Activated CD8-positive, alpha-beta memory T cell treated with anti-CD3 and anti-CD28 coated beads for 36 hours (primary cell): ENCODE measurements around the gene SRP54. TPM values are rescaled to one million over a fixed set of nuclear protein-coding genes. Genes with fewer than 3 reads are reported as not detected.
"Not testable (repeated sequence)": the region's sequence is repeated elsewhere in the genome, so short reads cannot be mapped to it uniquely, and the experiment has no call there.

Experiments
- CTCF ChIA-PET: fragments of 350-600 bp; sonication (Branson Sonifier 250); formaldehyde crosslinking; loops from one replicate; lab custom pipeline; 2021; ENCODE audit warnings: antibody characterized with exemption; lab: Charles Lee
- POLR2A ChIA-PET: fragments of 350-600 bp; sonication (Branson Sonifier 250); formaldehyde crosslinking; loops from one replicate; lab custom pipeline; 2021; ENCODE audit warnings: antibody characterized with exemption; lab: Charles Lee
- total RNA-seq, 2 experiments: library from RNA; stranded (reverse); gene quantifications; one replicate each; pipeline ENCODE4 v1.2.3, GENCODE V29; 2021

Gene SRP54
- total RNA-seq, 2 experiments from 2014 or later: 72.4 to 74.1 TPM

DNA sequence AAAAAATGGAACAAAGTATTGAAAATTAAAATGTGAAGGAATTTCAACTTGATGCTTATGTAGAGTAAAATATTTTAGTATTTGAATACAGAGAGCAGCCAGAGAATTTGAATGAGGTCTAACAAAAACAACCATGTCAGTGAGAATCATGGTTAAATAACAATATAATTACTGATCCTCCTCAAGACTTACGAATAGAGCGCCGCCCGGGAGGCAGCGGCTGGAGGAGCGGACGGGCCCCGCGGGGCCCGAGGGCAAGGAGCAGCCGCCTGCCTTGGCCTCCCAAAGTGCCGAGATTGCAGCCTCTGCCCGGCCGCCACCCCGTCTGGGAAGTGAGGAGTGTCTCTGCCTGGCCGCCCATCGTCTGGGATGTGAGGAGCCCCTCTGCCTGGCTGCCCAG is 55.5 kb downstream of the SRP54 start:
- POLR2A ChIA-PET, CTCF ChIA-PET: not testable (repeated sequence)

- ChIA-PET CTCF (interaction anchor here (0.6 kb wide), 1 partner anchor 436 kb away, joined by 3 read pairs; no protein-coding TSS in a partner anchor), POLR2A (no interaction called here)
Observed at GRCh38 chr14:35042632-35043031, 59.8 kb downstream of the SRP54 start.

GRCh38 chr14:35043046-35043445 is 60.3 kb downstream of the SRP54 start:
- POLR2A ChIA-PET: no interaction called here
- CTCF ChIA-PET: interaction anchor here (0.6 kb wide), 1 partner anchor 437 kb away, joined by 3 read pairs; no protein-coding TSS in a partner anchor

GRCh38 chr14:35044939-35045797 is 62.4 kb downstream of the SRP54 start:
- POLR2A ChIA-PET: interaction anchor here (0.5 to 2.4 kb wide), 5 partner anchors 7 to 359 kb away, joined by 3 to 32 read pairs (median 10); partner anchors contain the start of genes NFKBIA, PPP2R3C, PRORP and PSMA6
- CTCF ChIA-PET: interaction anchor here (0.6 to 1.5 kb wide), 5 partner anchors 20 to 427 kb away, joined by 3 read pairs; partner anchors contain the start of gene CFL2

DNA sequence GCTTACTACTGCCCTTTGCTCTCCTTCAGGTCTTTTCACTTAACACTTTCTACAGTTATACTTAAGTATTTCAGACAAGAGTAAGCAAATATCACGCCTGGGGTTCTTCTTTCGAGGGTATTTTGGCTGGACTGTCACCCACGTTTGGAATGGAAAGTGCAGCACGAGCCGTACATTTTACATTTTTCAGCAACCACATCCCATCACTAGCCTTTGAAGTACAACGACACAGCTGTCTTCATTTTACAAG is 62.9 kb downstream of the SRP54 start:
- ChIA-PET CTCF (interaction anchor here (0.6 to 1.5 kb wide), 5 partner anchors 19 to 428 kb away, joined by 3 read pairs; partner anchors contain the start of gene CFL2), POLR2A (interaction anchor here (0.5 to 2.4 kb wide), 5 partner anchors 8 to 358 kb away, joined by 3 to 32 read pairs (median 10); partner anchors contain the start of genes NFKBIA, PPP2R3C, PRORP and PSMA6)

DNA sequence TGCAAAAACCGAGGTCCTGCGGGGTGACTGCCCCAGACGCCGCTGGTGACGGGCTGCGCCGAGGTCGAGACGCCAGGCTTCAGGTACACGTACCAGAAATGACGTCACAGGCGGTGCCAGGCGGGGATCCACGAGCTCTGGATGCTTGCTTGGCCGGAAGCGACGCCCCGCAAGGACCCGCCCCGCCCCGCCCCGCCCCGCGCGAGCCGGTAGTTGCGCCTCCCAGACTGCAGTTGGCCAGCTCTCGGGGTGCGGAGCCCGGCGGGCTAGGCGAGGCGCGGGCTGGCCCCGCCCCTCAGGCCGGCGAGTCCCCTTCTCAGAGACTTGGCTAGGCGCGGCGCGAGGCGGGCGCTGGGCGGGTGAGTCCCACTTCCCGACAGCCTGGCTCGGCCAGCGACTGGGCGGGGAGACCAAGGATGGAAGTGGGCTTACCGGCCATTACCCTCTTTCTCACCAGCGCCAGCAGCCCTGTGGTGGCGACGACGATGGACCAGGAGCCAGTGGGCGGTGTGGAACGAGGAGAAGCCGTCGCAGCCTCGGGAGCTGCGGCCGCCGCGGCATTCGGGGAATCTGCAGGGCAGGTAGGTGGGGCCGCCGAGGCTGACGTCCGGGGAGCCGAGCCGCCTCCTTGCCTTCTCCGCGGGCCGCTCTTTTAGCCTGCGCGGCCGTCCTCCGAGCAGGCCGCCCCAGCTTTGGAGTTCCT is 63.4 kb downstream of the SRP54 start, which contains the start of gene FAM177A1:
Gene FAM177A1, plus strand, starts transcription at position 225 of the 703 bp plus-strand sequence. Its CDS starts 192 bp downstream, at position 417.
- CTCF ChIA-PET: interaction anchor here (0.6 to 1.5 kb wide), 5 partner anchors 16 to 428 kb away, joined by 3 read pairs; partner anchors contain the start of gene CFL2
- POLR2A ChIA-PET: interaction anchor here (0.5 to 2.4 kb wide), 11 partner anchors 8 to 358 kb away, joined by 3 to 32 read pairs (median 6); partner anchors contain the start of genes NFKBIA, PPP2R3C, PRORP and PSMA6

GRCh38 chr14:35046751-35047536 is 64.2 kb downstream of the SRP54 start:
- ChIA-PET POLR2A (interaction anchor here (0.5 to 2.4 kb wide), 12 partner anchors 18 to 357 kb away, joined by 3 to 32 read pairs (median 6); partner anchors contain the start of genes NFKBIA, PPP2R3C, PRORP and PSMA6), CTCF (interaction anchor here (1.2 to 1.5 kb wide), 2 partner anchors 18 to 66 kb away, joined by 3 read pairs; no protein-coding TSS in a partner anchor)

GRCh38 chr14:35047976-35048513 is 65.3 kb downstream of the SRP54 start:
- CTCF ChIA-PET: no interaction called here
- POLR2A ChIA-PET: interaction anchor here (0.6 kb wide), 2 partner anchors 316 to 426 kb away, joined by 4 to 9 read pairs; no protein-coding TSS in a partner anchor

GRCh38 chr14:35050652-35051051 is 67.9 kb downstream of the SRP54 start:
- CTCF ChIA-PET: no interaction called here
- POLR2A ChIA-PET: interaction anchor here (0.6 kb wide), 1 partner anchor 13 kb away, joined by 3 read pairs; no protein-coding TSS in a partner anchor

DNA sequence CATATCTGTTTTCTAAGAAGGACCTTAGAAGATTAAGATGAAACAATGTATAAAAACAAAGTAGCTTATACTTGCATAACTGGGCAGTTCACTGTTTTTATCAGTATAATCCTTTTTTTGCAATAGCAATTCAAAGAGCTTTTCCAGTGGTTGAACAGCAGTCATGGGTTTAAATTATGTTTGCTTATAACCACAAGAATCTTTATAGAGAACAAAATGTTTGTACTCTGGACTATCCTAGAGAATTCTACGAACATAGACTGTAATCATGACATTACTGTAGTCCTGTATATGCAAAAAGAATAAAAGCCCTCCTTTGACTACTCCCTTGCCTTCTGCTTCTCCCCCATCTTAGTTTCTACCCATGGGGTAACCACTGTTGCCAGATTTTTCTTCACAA is 69.0 kb downstream of the SRP54 start:
- ChIA-PET CTCF (no interaction called here), POLR2A (no interaction called here)

DNA sequence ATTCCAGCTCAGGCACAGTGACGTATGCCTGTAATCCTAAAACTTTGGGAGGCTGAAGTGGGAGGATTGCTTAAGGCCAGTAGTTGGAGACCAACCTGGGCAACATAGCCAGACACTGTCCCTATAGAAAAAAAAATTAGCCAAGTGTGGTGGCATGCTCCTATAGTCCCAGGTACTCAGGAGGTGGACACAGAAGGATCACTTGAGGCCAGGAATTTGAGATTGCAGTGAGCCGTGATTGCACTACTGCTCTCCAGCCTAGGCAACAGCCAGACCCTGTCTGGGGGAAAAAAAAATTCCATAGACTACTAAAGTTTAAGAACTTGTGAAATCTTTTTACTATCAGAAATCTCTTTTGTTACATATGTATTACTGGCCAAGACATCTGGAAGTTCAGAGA is 69.8 kb downstream of the SRP54 start:
- CTCF ChIA-PET: no interaction called here
- POLR2A ChIA-PET: no interaction called here

- POLR2A ChIA-PET: interaction anchor here (0.6 kb wide), 1 partner anchor 40 kb away, joined by 4 read pairs; no protein-coding TSS in a partner anchor
- CTCF ChIA-PET: not testable (repeated sequence)
Observed at GRCh38 chr14:35061113-35061791, 78.5 kb downstream of the SRP54 start.

GRCh38 chr14:35065731-35066130 is 82.9 kb downstream of the SRP54 start:
- POLR2A ChIA-PET: interaction anchor here (0.6 kb wide), 2 partner anchors 19 to 29 kb away, joined by 3 to 6 read pairs; no protein-coding TSS in a partner anchor
- CTCF ChIA-PET: interaction anchor here (1.5 kb wide), 1 partner anchor 20 kb away, joined by 3 read pairs; the partner anchor contains the start of gene FAM177A1

GRCh38 chr14:35068238-35069012 is 85.6 kb downstream of the SRP54 start:
- ChIA-PET POLR2A (no interaction called here), CTCF (interaction anchor here (0.7 kb wide), 1 partner anchor 69 kb away, joined by 3 read pairs; no protein-coding TSS in a partner anchor)

DNA sequence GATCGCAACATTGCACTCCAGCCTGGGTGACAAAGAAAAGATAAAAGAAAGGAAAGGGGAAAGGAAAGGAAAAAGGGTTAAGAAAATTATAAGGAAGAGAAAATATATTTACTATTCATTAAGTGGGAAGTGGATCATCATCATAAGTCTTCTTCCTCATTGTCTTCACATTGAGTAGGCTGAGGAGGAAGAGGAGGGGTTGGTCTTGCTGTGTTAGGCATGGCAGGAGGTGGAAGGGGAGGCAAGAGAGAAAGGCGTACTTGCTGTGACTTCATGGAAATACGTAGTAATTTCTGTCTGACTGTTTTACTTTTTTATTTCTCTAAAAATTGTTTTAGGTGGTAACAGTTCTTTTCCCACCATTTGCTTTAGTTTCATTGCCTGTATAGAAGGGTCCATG is 89.4 kb downstream of the SRP54 start:
- ChIA-PET POLR2A (no interaction called here), CTCF (no interaction called here)

GRCh38 chr14:35073486-35073885 is 90.7 kb downstream of the SRP54 start:
- ChIA-PET CTCF (no interaction called here), POLR2A (no interaction called here)

DNA sequence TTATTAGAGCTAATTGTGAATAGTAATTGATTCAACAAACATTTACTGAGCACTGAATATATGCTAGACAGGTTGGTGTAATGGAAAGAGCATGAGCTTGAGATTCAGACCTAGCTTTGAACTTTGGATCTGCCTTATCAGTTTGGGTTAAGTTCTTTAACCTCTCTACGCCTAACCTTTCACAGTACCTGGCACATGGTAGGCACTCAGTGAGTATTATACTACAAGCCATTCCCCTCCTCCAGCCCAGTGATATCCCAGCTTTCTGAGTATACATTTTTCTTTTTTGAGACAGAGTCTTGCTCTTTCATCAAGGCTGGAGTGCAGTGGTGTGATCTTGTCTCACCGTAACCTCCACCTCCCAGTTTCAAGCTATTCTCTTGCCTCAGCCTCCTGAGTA is 95.3 kb downstream of the SRP54 start:
- ChIA-PET POLR2A (no interaction called here), CTCF (interaction anchor here (0.6 kb wide), 1 partner anchor 404 kb away, joined by 3 read pairs; no protein-coding TSS in a partner anchor)
